ENCODE results near the gene CYB5A.
A peak's percentile ranks its signal among the peaks of the same experiment; 100 is the strongest.
"Not testable (repeated sequence)": the region's sequence is repeated elsewhere in the genome, so short reads cannot be mapped to it uniquely, and the experiment has no call there.

Gene CYB5A, protein sequence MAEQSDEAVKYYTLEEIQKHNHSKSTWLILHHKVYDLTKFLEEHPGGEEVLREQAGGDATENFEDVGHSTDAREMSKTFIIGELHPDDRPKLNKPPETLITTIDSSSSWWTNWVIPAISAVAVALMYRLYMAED

DNA sequence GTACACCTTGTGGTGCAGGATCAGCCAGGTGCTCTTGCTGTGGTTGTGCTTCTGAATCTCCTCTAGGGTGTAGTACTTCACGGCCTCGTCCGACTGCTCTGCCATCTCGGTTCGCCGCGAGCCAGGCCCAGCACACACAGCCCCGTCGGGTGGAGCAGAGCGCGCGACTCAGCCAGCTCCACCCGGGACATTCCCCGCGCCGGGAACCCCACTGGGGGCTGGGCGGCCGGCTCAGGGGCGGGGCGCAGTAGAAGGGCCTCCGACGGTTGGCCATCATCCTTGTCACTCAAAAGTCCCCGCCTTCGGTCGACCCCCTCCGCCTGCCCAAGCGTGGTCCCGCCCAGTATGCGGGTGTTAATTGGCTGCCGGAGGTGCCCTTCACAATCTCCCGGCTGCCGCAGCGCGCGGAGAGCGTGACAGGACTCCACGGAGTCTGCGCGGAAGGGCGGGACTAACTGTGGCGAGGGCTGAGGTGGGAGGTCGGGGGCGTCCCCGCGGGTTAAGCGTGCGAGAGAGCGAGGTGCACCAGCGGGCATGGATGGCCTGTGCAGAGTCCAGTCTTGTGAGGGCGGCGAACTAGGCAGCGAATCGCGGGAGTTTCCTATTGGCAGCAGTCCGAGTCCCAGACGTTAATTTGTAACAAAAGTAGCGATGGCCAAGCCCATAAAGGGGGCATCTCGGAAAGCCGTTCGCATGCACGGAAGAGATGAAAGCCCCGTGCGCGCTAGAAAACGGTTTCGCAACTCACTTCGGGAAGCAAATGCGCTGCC, at the start of gene CYB5A:
TSS of gene CYB5A (minus strand) at position 193 of the 770 bp plus-strand sequence. CDS start at position 105, 88 bp downstream.
- DNase-seq: peak; percentile 95

DNA sequence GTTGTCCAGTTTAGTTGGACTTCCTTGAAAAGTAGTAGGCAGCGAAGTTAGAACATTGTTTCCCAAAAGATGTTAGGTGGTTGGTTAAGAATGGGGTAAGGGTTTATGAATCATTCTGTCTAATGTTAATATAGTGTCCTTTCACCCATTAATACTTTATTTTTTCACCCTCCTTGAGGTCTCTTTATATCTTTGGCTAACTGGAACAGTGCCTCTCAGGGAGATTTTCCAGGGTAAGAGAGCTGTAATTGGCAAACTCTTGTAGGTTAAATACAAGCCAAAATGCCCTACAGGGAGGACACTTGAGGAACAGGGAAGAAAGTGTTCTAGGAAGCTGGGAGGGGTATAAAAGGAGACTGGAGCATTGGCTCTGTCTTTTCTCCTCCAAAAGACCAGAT, 46.1 kb upstream of the CYB5A start:
- DNase-seq: no peak

DNA sequence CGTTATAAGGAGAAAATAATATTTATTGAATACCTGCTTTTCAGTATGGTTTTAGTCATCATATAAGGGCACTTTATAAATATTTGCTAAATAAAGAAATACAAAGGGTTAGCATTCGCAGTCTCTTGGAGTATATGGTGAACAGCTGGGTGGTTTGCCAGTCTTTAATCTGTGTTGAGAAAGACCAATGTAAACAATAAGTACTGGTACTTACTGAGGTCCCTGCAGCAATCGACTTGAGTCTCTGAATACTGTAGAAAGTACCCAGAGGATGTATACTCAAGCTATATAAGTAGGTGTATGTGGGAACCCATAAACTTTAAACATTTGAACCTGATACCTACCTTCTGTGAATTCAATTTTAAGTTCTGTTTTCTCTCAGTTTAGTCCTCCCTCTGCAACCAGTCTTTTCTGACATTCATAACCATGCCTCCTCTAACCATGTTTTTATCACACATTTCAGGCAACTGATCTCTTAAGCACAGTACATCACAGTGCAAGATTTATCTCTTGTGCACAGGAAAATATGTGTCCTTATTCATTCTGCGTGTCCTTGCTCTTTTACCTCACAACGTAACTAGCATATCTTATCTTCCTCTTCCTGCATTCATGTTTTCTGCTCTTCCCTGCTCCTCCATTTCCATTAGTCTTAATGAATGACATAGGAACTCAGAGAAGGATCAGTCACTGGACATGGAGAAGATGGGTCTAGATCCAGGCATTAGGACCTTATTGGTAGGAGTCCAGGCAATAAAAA, 45.6 kb upstream of the CYB5A start:
- DNase-seq: no peak

DNA sequence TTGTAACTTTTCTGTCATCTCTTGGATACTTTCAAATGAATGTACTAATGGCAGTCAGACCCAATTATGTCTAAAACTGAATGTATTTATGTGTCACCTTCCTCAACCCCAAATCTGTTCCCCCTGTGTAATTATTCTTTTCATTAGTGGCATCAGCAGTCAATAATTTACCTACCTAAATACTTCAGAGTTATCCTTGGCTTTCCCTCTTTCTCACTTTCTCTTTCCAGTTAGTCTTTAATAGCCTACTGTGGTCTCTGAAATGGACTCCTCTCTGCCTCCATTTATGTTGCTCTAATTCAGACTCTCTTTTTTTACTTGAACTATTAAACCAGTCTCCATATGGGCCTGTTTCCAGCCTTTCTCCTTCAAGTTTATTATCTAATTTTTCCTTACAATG, 44.9 kb upstream of the CYB5A start:
- no peak for DNase-seq

DNA sequence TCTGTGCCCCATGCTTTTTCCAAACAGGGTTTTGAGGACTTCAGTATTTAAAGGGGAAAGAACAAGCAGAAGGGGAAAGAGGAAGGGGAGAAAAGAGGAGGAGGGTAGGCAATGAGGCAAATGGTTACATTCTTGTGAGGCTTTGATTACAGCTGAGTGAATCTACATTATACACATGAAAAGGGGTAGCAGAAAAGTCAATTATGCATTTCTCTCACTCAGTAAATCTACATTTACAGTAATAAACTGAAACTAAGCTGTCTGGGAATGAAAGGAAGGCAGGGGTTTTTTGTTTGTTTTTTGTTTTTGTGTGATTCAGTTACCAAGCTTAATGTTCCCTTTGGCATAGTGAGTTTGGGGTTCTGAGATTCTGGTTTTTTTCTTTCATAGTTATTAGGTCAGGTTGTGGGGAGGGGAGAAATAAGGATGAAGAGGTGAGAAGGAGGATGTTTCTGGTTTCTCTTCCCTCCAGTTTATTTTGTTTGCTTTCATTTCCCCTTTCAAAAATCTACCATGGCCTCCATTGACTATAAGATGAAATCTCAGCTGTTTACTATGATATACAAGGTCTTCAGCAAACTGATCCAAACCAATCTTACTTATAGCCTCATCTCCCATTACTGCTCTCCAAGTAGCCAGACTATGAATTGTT, 42.6 kb upstream of the CYB5A start:
- no peak for DNase-seq

DNA sequence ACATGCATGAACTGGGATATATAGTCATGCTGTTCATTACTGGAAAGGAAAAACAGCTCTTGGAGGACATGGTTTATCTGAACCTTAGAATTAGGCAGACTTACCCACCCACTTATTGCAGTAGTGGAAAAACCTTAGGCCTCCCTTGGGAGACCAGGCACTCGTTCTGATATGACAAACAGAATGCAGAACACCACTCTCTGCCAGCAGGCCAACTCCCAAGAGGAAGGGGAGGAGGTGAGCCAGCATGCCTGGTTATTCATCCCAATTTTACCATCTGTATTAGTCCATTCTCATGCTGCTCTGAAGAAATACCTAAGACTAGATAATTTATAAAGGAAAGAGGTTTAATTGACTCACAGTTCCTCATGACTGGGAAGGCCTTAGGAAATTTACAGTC, 41.3 kb upstream of the CYB5A start:
- no peak for DNase-seq

DNA sequence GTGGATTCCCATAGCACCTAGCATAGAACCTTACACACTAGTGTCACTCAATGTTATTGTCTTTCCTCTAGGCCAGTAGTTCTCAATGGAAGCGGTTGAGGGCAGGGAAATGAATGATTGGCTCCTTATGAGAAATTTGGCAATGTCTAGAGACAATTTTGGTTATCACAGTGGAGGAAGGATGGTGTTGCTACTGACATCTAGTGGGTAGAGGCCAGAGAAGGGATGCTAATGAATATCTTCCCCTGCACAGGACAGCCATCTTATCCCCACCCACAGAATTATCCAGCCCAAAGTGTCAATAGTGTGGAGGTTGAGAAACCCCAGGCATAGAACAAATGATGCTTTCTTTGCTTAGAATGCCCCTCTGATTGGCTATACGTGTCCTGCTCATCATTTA, 39.6 kb upstream of the CYB5A start:
- no peak for DNase-seq

DNA sequence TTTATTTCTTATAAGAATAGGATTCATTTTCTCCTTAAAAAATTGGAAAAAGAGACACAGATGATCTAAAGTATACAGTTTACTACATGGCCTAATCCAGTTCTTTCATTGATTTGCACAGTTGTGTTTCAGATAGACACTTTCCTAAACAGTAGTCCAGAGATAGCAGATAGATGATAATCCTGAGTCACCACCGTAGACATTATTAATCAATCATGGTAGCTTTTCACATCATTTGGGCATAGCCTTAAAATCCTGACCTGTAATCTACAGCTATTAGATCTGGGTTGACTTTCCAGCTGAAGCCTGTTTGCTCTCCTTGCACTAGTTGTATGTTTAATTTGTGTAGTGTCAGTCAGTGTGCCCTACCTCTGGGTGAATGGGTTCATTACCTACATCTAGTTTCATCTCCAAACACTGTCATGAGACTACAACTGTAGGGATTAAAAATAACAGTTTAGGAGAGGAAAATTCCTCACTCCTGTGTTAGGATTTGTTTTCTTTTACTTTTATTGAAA, 38.0 kb upstream of the CYB5A start:
- DNase-seq: no peak

DNA sequence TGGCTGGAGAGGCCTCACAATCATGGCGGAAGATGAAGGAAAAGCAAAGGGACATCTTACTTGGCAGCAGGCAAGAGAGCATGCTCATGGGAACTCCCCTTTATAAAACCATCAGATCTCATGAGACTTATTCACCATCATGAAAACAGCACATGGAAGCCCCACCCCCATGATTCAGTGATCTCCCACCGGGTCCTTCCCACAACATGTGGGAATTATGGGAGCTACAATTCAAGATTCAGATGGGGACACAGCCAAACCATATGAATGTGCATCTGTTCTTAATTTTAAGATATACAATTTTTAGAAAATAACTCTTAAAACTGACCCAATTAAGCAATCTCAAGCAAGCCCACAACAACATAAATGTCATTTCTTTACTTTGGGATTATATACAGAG, 36.4 kb upstream of the CYB5A start:
- no peak for DNase-seq

DNA sequence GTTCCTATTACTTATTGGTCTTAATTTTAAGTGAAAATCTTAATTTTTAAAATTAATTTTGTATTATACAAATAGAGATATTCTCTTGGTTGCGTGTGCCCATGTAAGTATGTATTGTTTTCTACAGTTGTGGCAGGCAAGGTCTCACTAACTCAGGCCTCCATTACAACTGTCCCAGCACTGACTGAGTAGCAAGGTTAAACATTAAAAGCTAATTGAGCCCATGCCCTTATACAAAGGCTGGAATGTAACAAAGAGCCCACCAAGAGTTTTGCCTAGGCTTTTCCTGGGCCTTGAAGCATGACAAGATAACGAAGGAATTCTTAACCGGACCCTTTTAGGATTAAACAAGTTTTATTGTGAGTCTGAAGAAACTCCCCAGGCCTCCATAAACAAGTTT, 35.0 kb upstream of the CYB5A start:
- DNase-seq: not testable (repeated sequence)

DNA sequence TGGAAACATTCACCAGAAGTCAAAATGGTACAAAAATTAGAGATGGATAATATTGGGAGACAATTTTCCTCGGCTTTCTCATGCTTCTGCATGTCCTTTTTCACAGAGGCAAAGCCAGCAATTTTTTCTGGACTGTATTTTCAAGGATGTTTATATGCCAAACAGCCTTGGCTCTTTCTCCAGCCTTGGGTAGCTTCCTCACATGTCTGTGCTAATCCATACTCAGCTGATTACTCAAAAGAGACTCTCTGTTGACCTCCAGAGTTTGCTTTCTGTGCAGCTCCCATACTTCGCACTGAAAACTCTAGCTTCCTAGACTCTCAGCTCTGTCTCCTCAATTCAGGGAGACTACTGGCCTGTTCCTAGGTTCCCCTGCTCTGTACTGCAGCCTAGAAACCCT, 34.5 kb upstream of the CYB5A start:
- no peak for DNase-seq

DNA sequence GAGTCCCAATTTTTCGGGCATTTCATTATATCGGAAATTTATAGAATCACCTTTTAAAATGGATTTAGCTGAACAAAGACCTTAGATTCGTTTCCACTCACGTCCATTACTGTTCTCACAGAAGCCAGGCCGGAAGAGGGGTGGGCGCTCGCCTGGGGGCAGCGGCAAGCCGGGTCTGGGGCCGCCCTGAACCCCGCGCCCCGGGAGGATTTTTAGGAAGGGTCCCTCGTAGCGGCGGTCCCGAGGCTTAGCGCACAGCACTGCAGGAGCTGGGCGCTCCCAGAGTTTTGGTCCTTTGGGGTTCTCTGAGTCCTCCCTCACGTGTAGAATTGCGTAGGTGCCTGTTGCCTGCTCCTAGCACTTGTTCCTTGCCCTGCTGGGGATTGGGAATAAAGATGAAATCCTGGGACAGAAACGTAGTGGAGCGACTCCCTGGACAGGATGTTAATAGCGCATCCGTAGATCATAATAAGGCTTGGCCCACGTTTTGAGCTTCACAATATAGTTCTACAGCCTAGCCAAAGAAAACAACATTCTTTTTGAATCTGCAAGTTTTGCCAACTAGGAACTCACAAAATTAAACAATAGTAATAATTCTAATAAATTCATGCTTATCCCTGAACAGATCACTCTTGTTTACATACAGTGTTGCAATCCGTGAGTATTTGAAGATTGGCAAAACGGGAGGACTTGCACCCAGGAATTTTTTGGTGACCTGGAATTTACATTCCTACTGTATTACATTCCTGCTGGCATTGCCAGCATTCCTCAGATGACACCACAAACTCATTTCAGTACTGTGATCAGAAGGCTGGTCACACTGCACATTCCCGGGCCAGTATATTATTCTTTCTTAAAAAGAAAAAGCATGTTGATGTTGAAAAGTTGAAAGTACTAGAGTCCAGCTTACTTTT, 24.8 kb upstream of the CYB5A start:
- DNase-seq: no peak

DNA sequence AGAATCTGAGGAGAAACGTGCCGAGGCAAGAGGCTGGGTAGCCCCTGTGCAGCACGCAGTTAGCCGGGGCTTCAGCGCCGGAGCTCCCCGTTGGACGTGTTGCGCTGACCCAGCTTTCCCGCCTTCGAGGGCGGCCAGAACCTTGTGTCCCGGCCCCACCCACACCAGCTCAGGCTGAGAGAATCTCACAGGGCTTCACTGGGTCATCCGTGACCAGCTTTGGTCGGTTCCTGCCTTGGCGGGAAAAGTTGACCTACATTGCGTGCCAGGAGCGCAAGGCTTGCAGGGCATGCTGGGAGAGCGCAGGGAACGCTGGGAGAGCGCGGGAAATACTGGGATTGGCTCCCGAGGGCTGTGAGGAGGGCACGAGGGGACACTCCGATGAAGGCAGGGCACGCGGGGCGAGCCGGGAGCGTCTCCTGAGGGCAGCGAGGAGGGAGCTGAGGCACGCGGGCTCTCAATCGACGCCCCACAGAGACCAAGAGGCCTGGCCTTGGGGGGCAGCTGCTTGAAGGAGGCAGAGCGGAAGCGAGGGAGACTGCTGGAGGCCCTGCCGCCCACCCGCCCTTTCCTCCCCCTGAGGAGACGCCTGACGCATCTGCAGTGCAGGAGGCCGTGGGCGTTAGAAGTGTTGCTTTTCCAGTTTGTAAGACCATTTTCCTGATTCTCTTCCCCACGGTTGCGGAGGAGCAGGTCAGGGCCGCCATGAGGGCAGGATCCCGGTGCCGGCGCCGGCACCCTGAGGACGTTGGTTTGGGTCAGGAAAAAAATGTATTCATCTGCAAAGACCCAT, 23.9 kb upstream of the CYB5A start, which contains the start of gene C18orf63:
TSS of gene C18orf63 (plus strand) at position 376 of the 793 bp plus-strand sequence. CDS start 2,027 bp downstream, outside the sequence.
- DNase-seq: no peak

DNA sequence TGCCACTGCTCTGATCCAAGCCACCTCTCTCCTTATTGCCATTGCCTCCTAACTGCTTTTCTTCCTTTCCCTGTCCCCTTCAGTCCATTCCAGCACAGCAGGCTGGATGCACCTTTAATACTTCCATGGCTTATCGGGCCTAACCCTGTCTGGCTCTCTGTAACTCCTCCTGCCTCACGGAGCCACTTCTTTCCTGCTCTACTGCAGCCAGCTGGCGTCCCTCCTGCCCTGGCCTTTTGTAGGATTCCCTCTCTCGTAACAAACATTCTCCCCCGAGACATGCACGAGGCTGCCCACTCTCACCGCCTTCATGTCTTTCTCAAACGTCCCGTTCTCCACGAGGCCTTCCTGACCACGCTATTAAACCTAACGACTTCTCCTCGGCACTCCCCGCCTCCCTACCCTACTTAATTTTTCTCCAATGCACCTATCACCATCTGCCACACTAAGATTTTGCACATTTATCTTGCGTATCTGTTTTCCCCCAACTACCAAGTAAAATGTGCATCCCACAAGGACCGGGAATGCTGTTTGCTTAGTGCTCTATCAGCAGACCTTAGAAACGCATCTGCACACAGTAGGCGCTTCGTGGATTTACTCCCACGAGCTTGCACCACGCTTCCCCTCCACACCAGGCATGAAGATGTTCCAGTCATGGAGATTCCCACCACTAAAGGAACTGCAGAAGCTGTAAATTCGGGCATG, 23.1 kb upstream of the CYB5A start:
- no peak for DNase-seq

DNA sequence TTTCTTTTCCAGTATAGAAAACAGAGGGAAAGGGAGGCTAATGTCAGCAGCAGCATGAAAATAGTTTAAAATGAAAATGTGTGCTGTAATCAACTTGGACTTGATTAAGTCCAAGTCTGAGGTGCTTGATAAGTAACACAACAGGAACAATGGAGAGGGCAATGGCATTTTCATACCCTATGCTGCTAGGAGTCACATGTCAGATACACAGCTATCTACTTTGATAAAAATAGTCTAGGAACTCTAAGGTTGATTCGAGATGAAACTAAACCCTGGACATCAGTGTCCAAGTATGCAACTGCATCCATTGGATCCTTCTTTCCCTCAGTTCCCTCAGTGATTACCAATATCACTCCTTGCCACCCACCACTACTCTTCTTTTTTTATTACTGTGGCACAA, 19.2 kb upstream of the CYB5A start:
- no peak for DNase-seq

DNA sequence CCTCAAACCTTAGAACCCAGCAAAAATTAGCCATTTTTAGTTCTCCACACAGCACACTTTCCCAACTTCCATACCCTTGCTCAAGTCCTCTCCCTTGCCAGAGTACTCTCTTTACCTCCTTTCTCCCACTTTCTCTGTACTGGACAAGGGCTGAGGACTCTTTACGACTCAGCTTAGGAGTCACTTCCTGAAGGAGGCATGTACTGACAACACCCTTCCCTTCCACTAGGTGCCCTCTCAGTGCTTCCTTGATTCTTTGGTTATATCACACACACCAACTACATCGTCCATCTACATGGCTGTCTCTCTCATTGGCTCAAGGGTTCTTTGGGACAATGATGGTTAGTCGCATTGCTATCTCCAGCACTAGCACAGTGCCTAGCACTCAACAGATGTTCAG, 18.6 kb upstream of the CYB5A start:
- DNase-seq: no peak

DNA sequence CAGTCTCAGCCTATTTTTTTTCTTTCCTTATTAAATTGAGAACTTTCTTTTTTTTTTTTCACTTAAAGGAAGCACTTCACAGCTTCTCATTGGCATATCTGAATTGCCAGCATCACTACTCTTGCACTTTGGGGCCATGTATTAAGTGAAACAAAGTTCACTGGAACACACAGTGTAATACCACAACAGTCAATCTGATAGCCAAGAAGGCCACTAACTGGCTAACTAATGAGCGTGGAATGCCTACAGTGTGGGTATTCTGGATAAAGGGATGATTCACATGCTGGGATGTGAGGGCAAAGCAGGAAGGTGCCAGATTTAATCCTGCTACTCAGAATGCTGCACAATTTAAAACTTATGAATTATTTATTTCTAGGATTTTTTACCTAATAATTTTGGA, 12.2 kb upstream of the CYB5A start:
- DNase-seq: no peak

DNA sequence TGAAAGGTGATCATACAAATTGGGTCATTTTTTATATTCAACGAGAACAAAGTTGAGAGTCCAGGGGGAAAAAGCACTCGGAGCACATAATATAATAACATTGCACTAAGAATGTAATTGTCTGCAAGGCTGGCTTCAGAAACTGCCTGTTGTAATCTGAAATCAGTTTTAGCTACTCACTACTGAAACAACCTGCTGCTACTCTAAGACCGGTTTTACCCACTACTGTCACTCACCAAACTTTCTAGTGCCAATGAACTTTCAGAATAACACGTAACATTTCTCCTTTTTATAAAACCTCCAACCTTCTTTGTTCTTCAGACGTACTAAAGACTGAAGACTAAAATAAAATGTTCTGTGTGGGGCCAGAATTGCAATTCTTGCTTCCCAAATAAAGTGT, 11.5 kb upstream of the CYB5A start:
- DNase-seq: no peak

DNA sequence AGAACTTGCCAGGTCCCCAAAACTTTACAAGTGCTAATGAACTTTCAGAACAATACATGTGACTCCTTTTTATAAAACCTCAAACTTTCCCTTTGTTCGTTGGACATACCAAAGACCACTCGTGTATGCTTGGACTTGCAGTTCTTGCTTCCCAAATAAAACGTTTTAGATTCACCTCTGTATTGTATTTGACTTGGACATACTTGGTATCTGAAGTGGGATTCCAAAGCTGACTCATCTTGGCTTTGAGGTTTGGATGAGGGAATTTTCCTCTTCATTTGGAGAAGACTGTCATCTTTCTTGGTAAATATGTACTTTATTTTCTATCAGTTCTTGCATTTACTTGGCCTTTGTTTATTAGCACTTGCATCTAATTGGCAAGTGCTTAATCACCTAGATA, 8.0 kb upstream of the CYB5A start:
- no peak for DNase-seq

DNA sequence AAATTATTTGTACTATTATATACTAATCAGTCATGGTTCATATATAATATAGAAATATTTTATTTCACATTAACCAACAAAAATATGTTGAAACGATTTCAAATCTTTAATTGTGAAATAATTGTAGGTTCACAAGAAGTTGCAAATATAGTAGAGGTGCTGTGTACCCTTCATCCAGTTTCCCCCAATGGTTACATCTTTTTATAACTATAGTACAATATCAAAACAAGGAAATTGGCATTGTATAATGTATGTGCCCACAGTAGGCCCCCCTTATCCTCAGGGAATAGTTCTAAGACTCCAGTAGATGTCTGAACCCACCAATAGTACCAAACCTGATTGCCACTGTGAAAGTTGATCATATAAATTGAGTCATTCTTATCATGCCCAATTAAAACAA, 7.4 kb upstream of the CYB5A start:
- DNase-seq: no peak

DNA sequence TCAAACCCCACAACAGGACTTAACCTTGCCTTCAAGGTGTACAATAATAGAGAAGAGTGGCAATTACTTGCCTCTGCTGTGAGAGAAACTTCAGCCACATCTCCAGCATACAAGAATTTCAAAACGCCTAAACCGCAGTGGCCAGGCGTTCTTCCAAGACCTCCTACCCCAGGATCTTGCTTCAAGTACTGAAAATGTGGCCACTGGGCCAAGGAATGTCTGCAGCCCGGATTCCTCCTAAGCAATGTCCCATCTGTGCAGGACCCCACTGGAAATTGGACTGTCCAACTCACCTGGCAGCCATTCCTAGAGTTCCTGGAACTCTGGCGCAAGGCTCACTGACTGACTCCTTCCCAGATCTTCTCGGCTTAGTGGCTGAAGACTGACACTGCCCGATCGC, 2.8 kb upstream of the CYB5A start:
- no peak for DNase-seq
